ENCODE results near the gene MEGF8. TPM values are rescaled to one million over a fixed set of nuclear protein-coding genes. Genes with fewer than 3 reads are reported as not detected.

MEGF8 gene
- total and polyA plus RNA-seq, 2 of the 13 experiments (the other 11 are each of a cell fraction or from before 2014, with no cell fraction given): 4.0 to 8.8 TPM

GRCh38 chr19:42279902-42280814 lies 45.3 kb upstream of the MEGF8 start (continued):
- TF ChIP-seq ATM (IDR thresholded peaks at IDR 0.05; ENCODE audit: borderline replicate concordance): no peak
- TF ChIP-seq HOXA7 (CRISPR knock-in tag; IDR thresholded peaks at IDR 0.05): no peak
- no peak for TF ChIP-seq PRPF4 (IDR thresholded peaks at IDR 0.05; ENCODE audit: low read depth, low read length, poor library complexity, severe bottlenecking)
- no peak for TF ChIP-seq ZNF703 (CRISPR knock-in tag; IDR thresholded peaks at IDR 0.05; ENCODE audit: borderline replicate concordance)
- peak; percentile 87; the same call in 1 of the 2 replicates for TF ChIP-seq ZFP82 (CRISPR knock-in tag; IDR thresholded peaks at IDR 0.05; ENCODE audit: borderline replicate concordance)
- TF ChIP-seq MED8 (CRISPR knock-in tag; IDR thresholded peaks at IDR 0.05; ENCODE audit: insufficient replicate concordance): no peak
- peak; percentile 56; the same call in 1 of the 2 replicates for TF ChIP-seq TAF1 (CRISPR knock-in tag; IDR thresholded peaks at IDR 0.05)
- TF ChIP-seq RELA (CRISPR knock-in tag; IDR thresholded peaks at IDR 0.05): no peak
- TF ChIP-seq RORA (CRISPR knock-in tag; IDR thresholded peaks at IDR 0.05): no peak
- TF ChIP-seq TBP (CRISPR knock-in tag; IDR thresholded peaks at IDR 0.05): no peak
- TF ChIP-seq HIVEP1 (CRISPR knock-in tag; IDR thresholded peaks at IDR 0.05): peak; percentile 81
- no peak for TF ChIP-seq ZMYM2 (CRISPR knock-in tag; IDR thresholded peaks at IDR 0.05)
- TF ChIP-seq RAD51 (IDR thresholded peaks at IDR 0.05; ENCODE audit: borderline replicate concordance): no peak
- peak; percentile 62; the same call in 1 of the 2 replicates for TF ChIP-seq KDM5A (IDR thresholded peaks at IDR 0.05; ENCODE audit: borderline replicate concordance, low read length)
- no peak for TF ChIP-seq GZF1 (CRISPR knock-in tag; IDR thresholded peaks at IDR 0.05)
- TF ChIP-seq CBX2 (IDR thresholded peaks at IDR 0.05; ENCODE audit: low read depth, low read length): no peak
- no peak for TF ChIP-seq CBX2 (CRISPR knock-in tag; IDR thresholded peaks at IDR 0.05; ENCODE audit: low read depth)
- TF ChIP-seq CC2D1A (CRISPR knock-in tag; IDR thresholded peaks at IDR 0.05): no peak
- TF ChIP-seq CCAR2 (optimal IDR thresholded peaks at IDR 0.05; ENCODE audit: low read depth, low read length): no peak
- TF ChIP-seq HNF1A (IDR thresholded peaks at IDR 0.05; ENCODE audit: low read depth): no peak
- TF ChIP-seq HNF1A (CRISPR knock-in tag; IDR thresholded peaks at IDR 0.05; ENCODE audit: borderline replicate concordance): peak; percentile 24; the same call in 1 of the 2 replicates
- peak; percentile 96 for TF ChIP-seq NFYB (CRISPR knock-in tag; IDR thresholded peaks at IDR 0.05)
- peak; percentile 39 for TF ChIP-seq TAF15 (IDR thresholded peaks at IDR 0.05; ENCODE audit: low read depth, low read length, poor library complexity, severe bottlenecking)
- no peak for TF ChIP-seq NRL (CRISPR knock-in tag; IDR thresholded peaks at IDR 0.05; ENCODE audit: borderline replicate concordance)
- TF ChIP-seq EEA1 (CRISPR knock-in tag; IDR thresholded peaks at IDR 0.05; ENCODE audit: borderline replicate concordance): no peak
- no peak for TF ChIP-seq ARID3A (IDR thresholded peaks at IDR 0.05; ENCODE audit: low read depth, low read length)
